Panc1 (cell line): ENCODE data around the gene CCDC18.

Experiments used
- CTCF ChIP-seq: fragments of 450-650 bp; IDR thresholded peaks from 2 replicates; pipeline ENCODE4 v1.5.1; 2017; ENCODE audit warnings: mild to moderate bottlenecking
- POLR2AphosphoS5 ChIP-seq: IDR thresholded peaks from 2 replicates; pipeline ENCODE4 v1.6.1; 2012; ENCODE audit warnings: mild to moderate bottlenecking, low read depth, low read length, moderate library complexity
- TF ChIP-seq, protein P1 (sequence below), 2 experiments: IDR thresholded peaks; 2 replicates each; pipeline ENCODE4 v1.6.1; 2011 to 2012; ENCODE audit warnings: low read depth in 2 of 2, control low read depth in 1 of 2, low read length in 1 of 2, mild to moderate bottlenecking in 1 of 2, moderate library complexity in 1 of 2; ENCODE audit not compliant: insufficient read depth in 1 of 2

GRCh38 chr1:93200714-93201113 lies 20.2 kb downstream of the CCDC18 start:
- TF ChIP-seq CTCF (no peak), POLR2AphosphoS5 (no peak)
- TF ChIP-seq, protein P1, sequence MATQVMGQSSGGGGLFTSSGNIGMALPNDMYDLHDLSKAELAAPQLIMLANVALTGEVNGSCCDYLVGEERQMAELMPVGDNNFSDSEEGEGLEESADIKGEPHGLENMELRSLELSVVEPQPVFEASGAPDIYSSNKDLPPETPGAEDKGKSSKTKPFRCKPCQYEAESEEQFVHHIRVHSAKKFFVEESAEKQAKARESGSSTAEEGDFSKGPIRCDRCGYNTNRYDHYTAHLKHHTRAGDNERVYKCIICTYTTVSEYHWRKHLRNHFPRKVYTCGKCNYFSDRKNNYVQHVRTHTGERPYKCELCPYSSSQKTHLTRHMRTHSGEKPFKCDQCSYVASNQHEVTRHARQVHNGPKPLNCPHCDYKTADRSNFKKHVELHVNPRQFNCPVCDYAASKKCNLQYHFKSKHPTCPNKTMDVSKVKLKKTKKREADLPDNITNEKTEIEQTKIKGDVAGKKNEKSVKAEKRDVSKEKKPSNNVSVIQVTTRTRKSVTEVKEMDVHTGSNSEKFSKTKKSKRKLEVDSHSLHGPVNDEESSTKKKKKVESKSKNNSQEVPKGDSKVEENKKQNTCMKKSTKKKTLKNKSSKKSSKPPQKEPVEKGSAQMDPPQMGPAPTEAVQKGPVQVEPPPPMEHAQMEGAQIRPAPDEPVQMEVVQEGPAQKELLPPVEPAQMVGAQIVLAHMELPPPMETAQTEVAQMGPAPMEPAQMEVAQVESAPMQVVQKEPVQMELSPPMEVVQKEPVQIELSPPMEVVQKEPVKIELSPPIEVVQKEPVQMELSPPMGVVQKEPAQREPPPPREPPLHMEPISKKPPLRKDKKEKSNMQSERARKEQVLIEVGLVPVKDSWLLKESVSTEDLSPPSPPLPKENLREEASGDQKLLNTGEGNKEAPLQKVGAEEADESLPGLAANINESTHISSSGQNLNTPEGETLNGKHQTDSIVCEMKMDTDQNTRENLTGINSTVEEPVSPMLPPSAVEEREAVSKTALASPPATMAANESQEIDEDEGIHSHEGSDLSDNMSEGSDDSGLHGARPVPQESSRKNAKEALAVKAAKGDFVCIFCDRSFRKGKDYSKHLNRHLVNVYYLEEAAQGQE (IDR thresholded peaks at IDR 0.05; ENCODE audit: insufficient read depth in 1 of 2, low read depth in 2 of 2, low read length in 1 of 2) = no peak
